K562 (cell line): ENCODE results near the gene SMOC2. TPM values are rescaled to one million over a fixed set of nuclear protein-coding genes. Genes with fewer than 3 reads are reported as not detected.
A peak's percentile ranks its signal among the peaks of the same experiment; 100 is the strongest.

ENCODE experiments used
- ATAC-seq: fragments of 200-7000 bp; cut with Tn5 transposase; 3 replicates; pipeline ENCODE4 v1.9.1; 2020; ENCODE audit warnings: moderate library complexity
- BruUV-seq: library from RNA; stranded (reverse); fragments of 400-500 nt; replicated peaks from 2 replicates; lab custom pipeline; 2021; lab: Mats Ljungman, UMichigan
- CTCF ChIA-PET: fragments of 300-600 bp; formaldehyde crosslinking; extraction: SDS; loops from one replicate; lab custom pipeline; 2021; ENCODE audit warnings: low intra/inter-chr PET ratio; lab: Yijun Ruan, JAX
- POLR2A ChIA-PET: fragments of 300-600, 350-650 bp; sonication (Branson Sonifier 250); formaldehyde crosslinking; extraction: SDS; loops from one replicate; lab custom pipeline; 2021; ENCODE audit warnings: antibody characterized with exemption, inconsistent platforms; lab: Yijun Ruan, JAX
- DNase-seq, 4 experiments: peaks; one replicate each; pipeline versions ENCODE4 v3.0.0 to v3.0.0-alpha.2; 2011 to 2018; ENCODE audit warnings: low spot score in 3 of 4, mixed read lengths in 3 of 4; ENCODE audit errors: extremely low read depth in 1 of 4
- FAIRE-seq: peaks from 2 replicates; lab custom pipeline; 2011; peaks lifted over from hg19 to GRCh38; lab: Jason Lieb, UNC
- H2AFZ ChIP-seq: 2 replicates; pipeline ENCODE4 v1.6.0; 2011; ENCODE audit warnings: low read depth, low read length, control low read depth, inconsistent platforms
- H3K27ac ChIP-seq: fragments of 200-600 bp; 3 replicates; pipeline ENCODE4 v1.8.0; 2011; ENCODE audit warnings: low read depth, mild to moderate bottlenecking, control low read depth, inconsistent platforms, low read length, moderate library complexity, mixed read lengths; ENCODE audit errors: extremely low read depth
- H3K27me3 ChIP-seq, 2 experiments: fragments of 300-600 bp in 1 of 2; 2 replicates in 1 of 2; 3 replicates in 1 of 2; pipeline versions ENCODE4 v1.6.0 to v1.8.0; 2011; ENCODE audit warnings: inconsistent platforms in 2 of 2, low read length in 2 of 2, mild to moderate bottlenecking in 1 of 2, mixed read lengths in 1 of 2, moderate library complexity in 1 of 2; ENCODE audit not compliant: control insufficient read depth in 2 of 2, insufficient read depth in 2 of 2
- H3K36me3 ChIP-seq: fragments of 300-600 bp; 3 replicates; pipeline ENCODE4 v1.8.0; 2011; ENCODE audit warnings: mild to moderate bottlenecking, low read length, inconsistent platforms; ENCODE audit not compliant: control insufficient read depth, insufficient read depth
- H3K4me1 ChIP-seq, 2 experiments: fragments of 200-600 bp in 1 of 2; replicated peaks in 1 of 2; 2 replicates in 1 of 2; 3 replicates in 1 of 2; pipeline versions ENCODE4 v1.5.1 to v1.8.0; 2011; ENCODE audit warnings: inconsistent platforms in 2 of 2, low read length in 2 of 2, mild to moderate bottlenecking in 1 of 2, mixed read lengths in 1 of 2, moderate library complexity in 1 of 2; ENCODE audit not compliant: control insufficient read depth in 2 of 2, insufficient read depth in 2 of 2
- H3K4me2 ChIP-seq: 2 replicates; pipeline ENCODE4 v1.6.1; 2011; ENCODE audit warnings: low read length, control low read depth, inconsistent platforms, mixed read lengths; ENCODE audit not compliant: insufficient read depth
- H3K4me3 ChIP-seq: fragments of 200-600 bp; sonication (generic), shearing (Covaris generic); 2 replicates; pipeline ENCODE4 v1.5.1; 2016; ENCODE audit warnings: control low read depth, inconsistent platforms
- H3K79me2 ChIP-seq: fragments of 200-600 bp; 3 replicates; pipeline ENCODE4 v1.8.0; 2011; ENCODE audit warnings: low read length, inconsistent platforms; ENCODE audit not compliant: control insufficient read depth, insufficient read depth
- H3K9ac ChIP-seq, 2 experiments: 2 replicates each; pipeline versions ENCODE4 v1.6.0 to v1.6.1; 2011; ENCODE audit warnings: low read depth in 2 of 2, low read length in 2 of 2, control low read depth in 1 of 2, inconsistent platforms in 1 of 2, mild to moderate bottlenecking in 1 of 2, mixed read lengths in 1 of 2; ENCODE audit not compliant: insufficient read depth in 1 of 2
- H3K9me1 ChIP-seq: one replicate; pipeline ENCODE4 v1.6.0; 2011; ENCODE audit warnings: inconsistent platforms, mild to moderate bottlenecking, low read length, moderate library complexity; ENCODE audit not compliant: control insufficient read depth, insufficient read depth
- H3K9me3 ChIP-seq: replicated peaks from 2 replicates; pipeline ENCODE4 v1.5.1; 2011; ENCODE audit warnings: low read depth, low read length, inconsistent platforms; ENCODE audit not compliant: control insufficient read depth, insufficient read depth
- H4K20me1 ChIP-seq: replicated peaks from 2 replicates; pipeline ENCODE4 v1.6.1; 2011; ENCODE audit warnings: low read length, inconsistent platforms, mixed read lengths; ENCODE audit not compliant: control insufficient read depth, insufficient read depth
- FOXA1 ChIP-seq: fragments of 450-650 bp; IDR thresholded peaks from 2 replicates; pipeline ENCODE4 v1.6.1; 2016; ENCODE audit warnings: mild to moderate bottlenecking, borderline replicate concordance
- POLR2A ChIP-seq: fragments of 450-650 bp; conservative IDR thresholded peaks from 2 replicates; pipeline ENCODE4 v1.6.1; 2016
- TFE3 ChIP-seq: fragments of 450-650 bp; formaldehyde crosslinking; IDR thresholded peaks from 2 replicates; pipeline ENCODE4 v1.4.0; 2020; ENCODE audit warnings: mild to moderate bottlenecking, mixed read lengths
- WGBS: fragments of 100-300 bp; shearing (Covaris generic); methylation state at CpG from one replicate; pipeline ENCODE4 v1.1.6; 2016; ENCODE audit warnings: low coverage, mixed read lengths; ENCODE audit not compliant: insufficient coverage; ENCODE audit errors: missing lambda C conversion rate; 5-methylcytosine and 5-hydroxymethylcytosine counted together
- in situ Hi-C: fragments of 300-500 bp; cut with MboI; formaldehyde crosslinking; loops from 4 replicates; pipeline ENCODE4 v1.15.0; 2018; ENCODE audit warnings: inconsistent platforms, mixed read lengths
- intact Hi-C: fragments of 100-400 bp; cut with micrococcal nuclease; formaldehyde crosslinking; loops from 2 replicates; pipeline ENCODE4 v1.14.2; 2022
- polyA plus RNA-seq, 8 experiments: library from polyadenylated mRNA; depleted of rRNA in 4 of 8; stranded (reverse) in 5 of 8; unstranded in 3 of 8; fragments of >200 nt; fragmentation: Nextera tagmentation in 2 of 8; fragmentation: Illumina TruSeq in 1 of 8; extraction: Ambion mirVana in 2 of 8; extraction: Trizol in 1 of 8; gene quantifications; 2 replicates each; pipeline versions ENCODE4 v1.2.1 to v1.2.3, GENCODE V29; 2011 to 2014; ENCODE audit warnings: inconsistent platforms in 1 of 8, missing spikeins in 1 of 8
- total RNA-seq, 7 experiments: library from RNA; depleted of rRNA in 6 of 7; stranded (reverse); fragments of >200 nt in 6 of 7; fragmentation: Illumina TruSeq in 2 of 7; extraction: Trizol in 2 of 7; gene quantifications; 2 replicates each; pipeline versions ENCODE4 v1.2.1 to v1.2.3, GENCODE V29; 2011 to 2021; ENCODE audit warnings: low replicate concordance in 1 of 7
- TF ChIP-seq, protein P1 (sequence below): sonication (generic); formaldehyde crosslinking; IDR thresholded peaks from 2 replicates; pipeline ENCODE4 v1.8.0; 2022; ENCODE audit warnings: mild to moderate bottlenecking, missing genetic modification reagents
- TF ChIP-seq, protein P2 (sequence below): sonication (generic); formaldehyde crosslinking; IDR thresholded peaks from 2 replicates; pipeline ENCODE4 v1.5.0; 2020; ENCODE audit warnings: missing genetic modification reagents

The SMOC2 gene
- total and polyA plus RNA-seq, 9 of the 15 experiments (the other 6 are each of a cell fraction or from before 2014, with no cell fraction given), result 0.45 to 2.3 (median 1.1) TPM

DNA sequence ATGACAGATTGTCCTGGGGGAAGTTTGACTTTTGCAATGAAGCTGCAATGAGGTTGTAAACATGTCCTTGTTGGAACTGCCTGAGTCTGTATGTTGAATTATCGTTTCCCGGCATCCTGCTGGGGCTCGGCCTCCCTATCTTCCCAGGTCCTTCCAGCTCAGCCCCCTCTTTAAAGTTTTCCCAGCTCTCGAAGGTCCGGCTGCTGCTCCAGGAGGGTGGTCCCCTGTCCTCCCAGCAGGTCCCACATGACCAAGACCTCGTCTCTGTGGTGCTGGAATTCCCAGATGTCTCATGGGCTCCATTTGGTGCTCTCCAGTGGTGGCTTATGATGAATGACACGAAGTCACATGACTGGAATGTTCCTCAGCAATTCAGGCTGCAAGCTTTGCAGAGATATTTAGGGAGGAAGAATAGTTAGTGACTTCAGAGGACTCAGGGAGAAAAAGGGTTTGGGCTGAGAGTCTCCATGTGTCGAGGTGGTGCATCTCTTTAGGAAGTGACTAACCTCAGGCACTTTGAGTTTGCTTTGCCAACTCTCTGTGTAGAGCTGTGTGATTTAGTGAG lies 21.4 kb downstream of the SMOC2 start:
- H3K9me3 ChIP-seq, result no peaks in the 10 kb centered on the region
- in situ Hi-C loops (no loop called here), intact Hi-C loops (no loop called here)
- no peak overlapping the region for H3K9ac ChIP-seq
- H3K27ac ChIP-seq, result no peak overlapping the region
- no peak for FAIRE-seq
- DNase-seq, result no peak
- ChIA-PET POLR2A (interaction anchor here (0.5 to 0.9 kb wide), 2 partner anchors 11 to 839 kb away, joined by 3 read pairs; no protein-coding TSS in a partner anchor), CTCF (no interaction called here)
- TF ChIP-seq, protein P1, sequence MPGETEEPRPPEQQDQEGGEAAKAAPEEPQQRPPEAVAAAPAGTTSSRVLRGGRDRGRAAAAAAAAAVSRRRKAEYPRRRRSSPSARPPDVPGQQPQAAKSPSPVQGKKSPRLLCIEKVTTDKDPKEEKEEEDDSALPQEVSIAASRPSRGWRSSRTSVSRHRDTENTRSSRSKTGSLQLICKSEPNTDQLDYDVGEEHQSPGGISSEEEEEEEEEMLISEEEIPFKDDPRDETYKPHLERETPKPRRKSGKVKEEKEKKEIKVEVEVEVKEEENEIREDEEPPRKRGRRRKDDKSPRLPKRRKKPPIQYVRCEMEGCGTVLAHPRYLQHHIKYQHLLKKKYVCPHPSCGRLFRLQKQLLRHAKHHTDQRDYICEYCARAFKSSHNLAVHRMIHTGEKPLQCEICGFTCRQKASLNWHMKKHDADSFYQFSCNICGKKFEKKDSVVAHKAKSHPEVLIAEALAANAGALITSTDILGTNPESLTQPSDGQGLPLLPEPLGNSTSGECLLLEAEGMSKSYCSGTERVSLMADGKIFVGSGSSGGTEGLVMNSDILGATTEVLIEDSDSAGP (CRISPR knock-in tag), result no peak
- TF ChIP-seq TFE3 (CRISPR knock-in tag) (peak; percentile 77), POLR2A (no peak), FOXA1 (no peak)
- TF ChIP-seq, protein P2, sequence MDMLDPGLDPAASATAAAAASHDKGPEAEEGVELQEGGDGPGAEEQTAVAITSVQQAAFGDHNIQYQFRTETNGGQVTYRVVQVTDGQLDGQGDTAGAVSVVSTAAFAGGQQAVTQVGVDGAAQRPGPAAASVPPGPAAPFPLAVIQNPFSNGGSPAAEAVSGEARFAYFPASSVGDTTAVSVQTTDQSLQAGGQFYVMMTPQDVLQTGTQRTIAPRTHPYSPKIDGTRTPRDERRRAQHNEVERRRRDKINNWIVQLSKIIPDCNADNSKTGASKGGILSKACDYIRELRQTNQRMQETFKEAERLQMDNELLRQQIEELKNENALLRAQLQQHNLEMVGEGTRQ, result peak; percentile 29; the same call in 1 of the 2 replicates
- WGBS, result 28% methylated on average over 8 of the region's 8 CpGs
- H3K79me2 ChIP-seq, result no peaks in the 10 kb centered on the region
- no peaks in the 10 kb centered on the region for H3K4me1 ChIP-seq
- no peaks in the 10 kb centered on the region for H3K9me1 ChIP-seq
- H4K20me1 ChIP-seq, result no peaks in the 10 kb centered on the region; the same call in 1 of the 2 replicates
- ATAC-seq, result no peak
- no peak overlapping the region for H2AFZ ChIP-seq
- no peaks in the 10 kb centered on the region for H3K36me3 ChIP-seq
- no TSS peak for BruUV-seq
- peaks cover 0 to 41% of the 10 kb centered on the region in 2 experiments; a peak in 4 of 5 replicates for H3K27me3 ChIP-seq
- H3K4me2 ChIP-seq, result no peak overlapping the region
- H3K4me3 ChIP-seq, result no peak overlapping the region
